ENCODE data around the gene ATP6V1C2. TPM values are rescaled to one million over a fixed set of nuclear protein-coding genes. Genes with fewer than 3 reads are reported as not detected.

Gene ATP6V1C2
- total RNA-seq, 1 experiment from 2014 or later, result 2.0 TPM

DNA sequence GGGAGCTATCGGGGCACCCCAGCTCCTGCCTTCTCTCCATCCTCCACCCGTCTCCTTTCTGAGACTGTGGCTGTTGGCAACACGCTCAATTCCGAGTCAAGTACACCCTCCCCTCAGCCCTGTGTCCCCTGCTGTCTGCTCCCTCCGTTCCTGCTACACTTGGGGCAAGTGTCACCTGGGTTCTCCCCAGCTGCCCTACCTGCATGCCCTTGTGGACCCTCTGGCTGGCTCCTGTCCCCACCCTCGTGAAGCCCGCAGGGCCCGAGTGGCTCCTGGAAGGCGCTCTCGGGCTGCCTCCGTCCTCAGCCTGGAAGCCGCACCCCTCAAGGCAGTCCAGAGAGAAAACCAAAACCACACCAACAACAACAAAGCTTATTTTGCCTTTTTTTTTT, 57.3 kb downstream of the ATP6V1C2 start:
- H4K20me1 ChIP-seq (ENCODE audit: insufficient read depth), result no peaks in the 10 kb centered on the region
- intact Hi-C loops (cut with micrococcal nuclease), result no loop called here
- no peak overlapping the region for H2AFZ ChIP-seq (ENCODE audit: low read depth, low read length, poor library complexity, severe bottlenecking)
- ATAC-seq (no peak), DNase-seq (ENCODE audit: low read depth, low spot score) (no peak)
- H3K4me2 ChIP-seq (ENCODE audit: low read length), result no peak overlapping the region
- no peaks in the 10 kb centered on the region for H3K9me2 ChIP-seq (ENCODE audit: insufficient read depth)
- TF ChIP-seq, protein P1, sequence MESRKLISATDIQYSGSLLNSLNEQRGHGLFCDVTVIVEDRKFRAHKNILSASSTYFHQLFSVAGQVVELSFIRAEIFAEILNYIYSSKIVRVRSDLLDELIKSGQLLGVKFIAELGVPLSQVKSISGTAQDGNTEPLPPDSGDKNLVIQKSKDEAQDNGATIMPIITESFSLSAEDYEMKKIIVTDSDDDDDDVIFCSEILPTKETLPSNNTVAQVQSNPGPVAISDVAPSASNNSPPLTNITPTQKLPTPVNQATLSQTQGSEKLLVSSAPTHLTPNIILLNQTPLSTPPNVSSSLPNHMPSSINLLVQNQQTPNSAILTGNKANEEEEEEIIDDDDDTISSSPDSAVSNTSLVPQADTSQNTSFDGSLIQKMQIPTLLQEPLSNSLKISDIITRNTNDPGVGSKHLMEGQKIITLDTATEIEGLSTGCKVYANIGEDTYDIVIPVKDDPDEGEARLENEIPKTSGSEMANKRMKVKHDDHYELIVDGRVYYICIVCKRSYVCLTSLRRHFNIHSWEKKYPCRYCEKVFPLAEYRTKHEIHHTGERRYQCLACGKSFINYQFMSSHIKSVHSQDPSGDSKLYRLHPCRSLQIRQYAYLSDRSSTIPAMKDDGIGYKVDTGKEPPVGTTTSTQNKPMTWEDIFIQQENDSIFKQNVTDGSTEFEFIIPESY (IDR thresholded peaks at IDR 0.05; ENCODE audit: extremely low read depth, insufficient replicate concordance, low read length), result no peak
- no peak for TF ChIP-seq SP1 (IDR thresholded peaks at IDR 0.05; ENCODE audit: low read depth)
- TF ChIP-seq EZH2phosphoT487 (IDR thresholded peaks at IDR 0.05; ENCODE audit: borderline replicate concordance), result no peak
- TF ChIP-seq, protein P2, sequence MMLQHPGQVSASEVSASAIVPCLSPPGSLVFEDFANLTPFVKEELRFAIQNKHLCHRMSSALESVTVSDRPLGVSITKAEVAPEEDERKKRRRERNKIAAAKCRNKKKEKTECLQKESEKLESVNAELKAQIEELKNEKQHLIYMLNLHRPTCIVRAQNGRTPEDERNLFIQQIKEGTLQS (IDR thresholded peaks at IDR 0.05), result no peak
- no peak for TF ChIP-seq TCF7L2 (IDR thresholded peaks at IDR 0.05; ENCODE audit: borderline replicate concordance, extremely low read depth, insufficient read depth, insufficient read length)
- no peak for TF ChIP-seq YY1 (IDR thresholded peaks at IDR 0.05; ENCODE audit: extremely low read depth, insufficient replicate concordance, low read depth, low read length)
- TF ChIP-seq, protein P3, sequence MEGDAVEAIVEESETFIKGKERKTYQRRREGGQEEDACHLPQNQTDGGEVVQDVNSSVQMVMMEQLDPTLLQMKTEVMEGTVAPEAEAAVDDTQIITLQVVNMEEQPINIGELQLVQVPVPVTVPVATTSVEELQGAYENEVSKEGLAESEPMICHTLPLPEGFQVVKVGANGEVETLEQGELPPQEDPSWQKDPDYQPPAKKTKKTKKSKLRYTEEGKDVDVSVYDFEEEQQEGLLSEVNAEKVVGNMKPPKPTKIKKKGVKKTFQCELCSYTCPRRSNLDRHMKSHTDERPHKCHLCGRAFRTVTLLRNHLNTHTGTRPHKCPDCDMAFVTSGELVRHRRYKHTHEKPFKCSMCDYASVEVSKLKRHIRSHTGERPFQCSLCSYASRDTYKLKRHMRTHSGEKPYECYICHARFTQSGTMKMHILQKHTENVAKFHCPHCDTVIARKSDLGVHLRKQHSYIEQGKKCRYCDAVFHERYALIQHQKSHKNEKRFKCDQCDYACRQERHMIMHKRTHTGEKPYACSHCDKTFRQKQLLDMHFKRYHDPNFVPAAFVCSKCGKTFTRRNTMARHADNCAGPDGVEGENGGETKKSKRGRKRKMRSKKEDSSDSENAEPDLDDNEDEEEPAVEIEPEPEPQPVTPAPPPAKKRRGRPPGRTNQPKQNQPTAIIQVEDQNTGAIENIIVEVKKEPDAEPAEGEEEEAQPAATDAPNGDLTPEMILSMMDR (IDR thresholded peaks at IDR 0.05 in 2 of 3, conservative IDR thresholded peaks at IDR 0.05 in 1 of 3; ENCODE audit: borderline replicate concordance in 1 of 3, insufficient read depth in 1 of 3, low read depth in 2 of 3, low read length in 2 of 3), result no peak
- no peak for TF ChIP-seq CEBPB (IDR thresholded peaks at IDR 0.05; ENCODE audit: low read depth)
- TF ChIP-seq EGR1 (IDR thresholded peaks at IDR 0.05; ENCODE audit: low read depth), result no peak
- TF ChIP-seq SIN3A (IDR thresholded peaks at IDR 0.05; ENCODE audit: low read depth), result no peak
- no peak for TF ChIP-seq JUND (IDR thresholded peaks at IDR 0.05)
- TF ChIP-seq EZH2 (IDR thresholded peaks at IDR 0.05), result no peak
- TF ChIP-seq, protein P4, sequence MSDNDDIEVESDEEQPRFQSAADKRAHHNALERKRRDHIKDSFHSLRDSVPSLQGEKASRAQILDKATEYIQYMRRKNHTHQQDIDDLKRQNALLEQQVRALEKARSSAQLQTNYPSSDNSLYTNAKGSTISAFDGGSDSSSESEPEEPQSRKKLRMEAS (IDR thresholded peaks at IDR 0.05), result no peak
- no peak for TF ChIP-seq CBX3 (IDR thresholded peaks at IDR 0.05; ENCODE audit: low read depth)
- TF ChIP-seq, protein P5, sequence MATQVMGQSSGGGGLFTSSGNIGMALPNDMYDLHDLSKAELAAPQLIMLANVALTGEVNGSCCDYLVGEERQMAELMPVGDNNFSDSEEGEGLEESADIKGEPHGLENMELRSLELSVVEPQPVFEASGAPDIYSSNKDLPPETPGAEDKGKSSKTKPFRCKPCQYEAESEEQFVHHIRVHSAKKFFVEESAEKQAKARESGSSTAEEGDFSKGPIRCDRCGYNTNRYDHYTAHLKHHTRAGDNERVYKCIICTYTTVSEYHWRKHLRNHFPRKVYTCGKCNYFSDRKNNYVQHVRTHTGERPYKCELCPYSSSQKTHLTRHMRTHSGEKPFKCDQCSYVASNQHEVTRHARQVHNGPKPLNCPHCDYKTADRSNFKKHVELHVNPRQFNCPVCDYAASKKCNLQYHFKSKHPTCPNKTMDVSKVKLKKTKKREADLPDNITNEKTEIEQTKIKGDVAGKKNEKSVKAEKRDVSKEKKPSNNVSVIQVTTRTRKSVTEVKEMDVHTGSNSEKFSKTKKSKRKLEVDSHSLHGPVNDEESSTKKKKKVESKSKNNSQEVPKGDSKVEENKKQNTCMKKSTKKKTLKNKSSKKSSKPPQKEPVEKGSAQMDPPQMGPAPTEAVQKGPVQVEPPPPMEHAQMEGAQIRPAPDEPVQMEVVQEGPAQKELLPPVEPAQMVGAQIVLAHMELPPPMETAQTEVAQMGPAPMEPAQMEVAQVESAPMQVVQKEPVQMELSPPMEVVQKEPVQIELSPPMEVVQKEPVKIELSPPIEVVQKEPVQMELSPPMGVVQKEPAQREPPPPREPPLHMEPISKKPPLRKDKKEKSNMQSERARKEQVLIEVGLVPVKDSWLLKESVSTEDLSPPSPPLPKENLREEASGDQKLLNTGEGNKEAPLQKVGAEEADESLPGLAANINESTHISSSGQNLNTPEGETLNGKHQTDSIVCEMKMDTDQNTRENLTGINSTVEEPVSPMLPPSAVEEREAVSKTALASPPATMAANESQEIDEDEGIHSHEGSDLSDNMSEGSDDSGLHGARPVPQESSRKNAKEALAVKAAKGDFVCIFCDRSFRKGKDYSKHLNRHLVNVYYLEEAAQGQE (IDR thresholded peaks at IDR 0.05; ENCODE audit: low read depth), result no peak
- no peak for TF ChIP-seq SRF (IDR thresholded peaks at IDR 0.05; ENCODE audit: low read depth)
- no peak for TF ChIP-seq RAD21 (IDR thresholded peaks at IDR 0.05; ENCODE audit: low read depth)
- TF ChIP-seq ZNF274 (IDR thresholded peaks at IDR 0.05; ENCODE audit: low read depth, low read length), result no peak
- no peak for TF ChIP-seq FOSL1 (IDR thresholded peaks at IDR 0.05; ENCODE audit: low read depth)
- H3K27me3 ChIP-seq (ENCODE audit: insufficient read depth, low read length), result no peaks in the 10 kb centered on the region
- H3K36me3 ChIP-seq (ENCODE audit: control insufficient read depth in 1 of 2, insufficient read depth in 2 of 2, low read length in 2 of 2), result peaks cover 18 to 22% of the 10 kb centered on the region in 2 experiments; a peak in 3 of 4 replicates
- CTCF ChIA-PET, result no interaction called here
- no peak overlapping the region for H3K27ac ChIP-seq (ENCODE audit: low read depth, low read length)
- no peak overlapping the region for H3K4me3 ChIP-seq (replicated peaks in 1 of 2; ENCODE audit: low read depth in 1 of 2, low read length in 2 of 2)
- POLR2A ChIA-PET, result no interaction called here
- H3K9me3 ChIP-seq (ENCODE audit: control insufficient read depth in 1 of 2, insufficient read depth in 1 of 2, low read depth in 1 of 2, low read length in 2 of 2), result no peaks in the 10 kb centered on the region
- H3K9ac ChIP-seq (ENCODE audit: low read length), result no peak overlapping the region
- no TSS peak for BruUV-seq (replicated peaks)
- H3K4me1 ChIP-seq (ENCODE audit: control insufficient read depth in 1 of 2, insufficient read depth in 2 of 2, low read length in 2 of 2), result no peaks in the 10 kb centered on the region
- RAD21 ChIA-PET (ENCODE audit: low non-redundant PET in 1 of 2, low total read pairs in 2 of 2, uncharacterized antibody in 2 of 2, unreplicated experiment in 2 of 2), result no interaction called here
- H3K79me2 ChIP-seq (ENCODE audit: insufficient read depth, low read length), result 0 out of 2 replicates have a peak, but pooled peaks cover 7% of the 10 kb centered on the region

Measured in HCT116 (cell line).